GM21576 (cell line): Measurements from ENCODE around the gene AGPS.

Experiments
- ATAC-seq: cut with Tn5 transposase; IDR thresholded peaks from one replicate; pipeline ENCODE4 v1.9.1; 2021; ENCODE audit warnings: mild to moderate bottlenecking, moderate library complexity; ENCODE audit not compliant: unreplicated experiment

Gene AGPS

GRCh38 chr2:177383935-177384334 is 8.6 kb upstream of the AGPS start:
- ATAC-seq = no peak

- ATAC-seq = no peak
Measured at GRCh38 chr2:177385151-177385550, 7.4 kb upstream of the AGPS start.

- ATAC-seq = no peak
Measured at GRCh38 chr2:177391822-177392372, 676 bp upstream of the AGPS start.

- ATAC-seq = no peak
Measured at GRCh38 chr2:177393203-177393755, 706 bp downstream of the AGPS start.

- ATAC-seq = no peak
Measured at GRCh38 chr2:177393824-177394593, 1.4 kb downstream of the AGPS start.

GRCh38 chr2:177394594-177394973 is 2.0 kb downstream of the AGPS start:
- no peak for ATAC-seq

- ATAC-seq = no peak
Measured at GRCh38 chr2:177395351-177396065, 2.9 kb downstream of the AGPS start.

GRCh38 chr2:177396703-177397460 is 4.3 kb downstream of the AGPS start:
- no peak for ATAC-seq

GRCh38 chr2:177397481-177398289 is 5.1 kb downstream of the AGPS start:
- ATAC-seq = no peak

- ATAC-seq = no peak
Measured at GRCh38 chr2:177398290-177398683, 5.7 kb downstream of the AGPS start.

GRCh38 chr2:177398791-177399190 is 6.2 kb downstream of the AGPS start:
- ATAC-seq = no peak

GRCh38 chr2:177399376-177399775 is 6.8 kb downstream of the AGPS start:
- ATAC-seq = no peak

- no peak for ATAC-seq
Measured at GRCh38 chr2:177400337-177400923, 7.9 kb downstream of the AGPS start.

- ATAC-seq = no peak
Measured at GRCh38 chr2:177402096-177402495, 9.5 kb downstream of the AGPS start.

- no peak for ATAC-seq
Measured at GRCh38 chr2:177403838-177404237, 11.3 kb downstream of the AGPS start.

- no peak for ATAC-seq
Measured at GRCh38 chr2:177404243-177404642, 11.7 kb downstream of the AGPS start.

- no peak for ATAC-seq
Measured at GRCh38 chr2:177405029-177405692, 12.6 kb downstream of the AGPS start.

GRCh38 chr2:177406182-177406581 is 13.6 kb downstream of the AGPS start:
- ATAC-seq = no peak

GRCh38 chr2:177407031-177407430 is 14.5 kb downstream of the AGPS start:
- ATAC-seq = no peak
